ENCODE measurements around the gene C19orf47.

The C19orf47 gene

GRCh38 chr19:40320558-40320935, 27.6 kb downstream of the C19orf47 start:
- no peak for TF ChIP-seq CTCF (IDR thresholded peaks at IDR 0.05; ENCODE audit: borderline replicate concordance, control extremely low read depth, extremely low read depth, insufficient read depth, missing control alignments)
- in situ Hi-C loops (cut with MboI; ENCODE audit: low sequenced_read_pairs, unreplicated experiment), result loop anchor here (25.0 kb wide), 1 partner anchor 292 kb away; the partner anchor contains the start of gene LTBP4
- DNase-seq (ENCODE audit: low spot score), result no peak

DNA sequence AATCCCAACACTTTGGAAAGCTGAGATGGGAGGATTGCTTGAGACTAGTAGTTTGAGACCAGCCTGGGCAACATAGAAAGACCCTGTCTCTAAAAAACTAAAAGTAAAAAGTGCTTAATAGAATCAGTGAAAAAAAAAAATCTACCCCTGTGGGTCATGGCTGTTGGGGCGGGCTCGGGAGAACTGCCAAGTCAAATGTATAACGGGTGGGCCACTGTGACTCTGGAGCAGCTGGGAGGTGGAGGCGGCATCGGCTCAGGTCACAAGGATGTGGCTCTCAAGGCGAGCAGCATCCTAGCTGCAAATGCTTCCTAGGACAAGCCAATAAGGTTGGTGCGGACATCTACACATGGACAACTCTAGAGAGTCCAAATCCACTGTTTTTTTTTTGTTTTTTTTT, 30.9 kb downstream of the C19orf47 start:
- TF ChIP-seq CTCF (IDR thresholded peaks at IDR 0.05; ENCODE audit: borderline replicate concordance, control extremely low read depth, extremely low read depth, insufficient read depth, missing control alignments), result no peak
- DNase-seq (ENCODE audit: low spot score), result no peak
- in situ Hi-C loops (cut with MboI; ENCODE audit: low sequenced_read_pairs, unreplicated experiment), result loop anchor here (25.0 kb wide), 1 partner anchor 295 kb away; the partner anchor contains the start of gene LTBP4

DNA sequence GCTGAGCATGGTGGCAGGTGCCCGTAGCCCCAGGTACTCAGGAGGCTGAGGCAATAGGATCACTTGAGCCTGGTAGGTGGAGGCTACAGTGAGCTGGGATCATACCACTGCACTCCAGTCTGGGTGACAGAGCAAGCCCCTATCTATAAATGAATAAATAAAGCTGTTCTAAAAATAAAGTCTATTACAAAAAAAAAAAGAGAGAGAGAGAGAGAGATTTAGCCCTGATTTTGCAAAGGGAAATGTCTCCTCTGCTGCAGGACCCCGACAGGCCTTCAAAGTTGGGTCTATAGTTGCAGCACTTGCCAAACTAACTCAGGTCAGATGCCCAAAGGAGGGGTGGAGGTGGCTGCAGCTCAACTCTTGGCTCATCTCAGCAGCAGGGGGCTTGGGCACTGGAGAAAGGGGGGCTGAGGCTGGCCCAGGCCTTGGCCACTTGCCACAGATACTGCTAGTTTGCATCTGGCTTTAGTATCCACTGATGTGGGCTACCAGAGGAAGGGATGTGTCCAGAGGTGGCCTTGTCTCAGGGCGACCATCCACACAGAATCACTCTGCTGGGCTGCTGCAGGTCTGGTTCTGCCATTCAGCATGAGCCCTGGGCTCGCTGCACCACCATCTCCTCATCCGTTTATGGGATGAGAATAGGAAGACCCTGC, 32.3 kb downstream of the C19orf47 start:
- DNase-seq (ENCODE audit: low spot score), result no peak
- in situ Hi-C loops (cut with MboI; ENCODE audit: low sequenced_read_pairs, unreplicated experiment), result loop anchor here (25.0 kb wide), 1 partner anchor 296 kb away; the partner anchor contains the start of gene LTBP4
- no peak for TF ChIP-seq CTCF (IDR thresholded peaks at IDR 0.05; ENCODE audit: borderline replicate concordance, control extremely low read depth, extremely low read depth, insufficient read depth, missing control alignments)

DNA sequence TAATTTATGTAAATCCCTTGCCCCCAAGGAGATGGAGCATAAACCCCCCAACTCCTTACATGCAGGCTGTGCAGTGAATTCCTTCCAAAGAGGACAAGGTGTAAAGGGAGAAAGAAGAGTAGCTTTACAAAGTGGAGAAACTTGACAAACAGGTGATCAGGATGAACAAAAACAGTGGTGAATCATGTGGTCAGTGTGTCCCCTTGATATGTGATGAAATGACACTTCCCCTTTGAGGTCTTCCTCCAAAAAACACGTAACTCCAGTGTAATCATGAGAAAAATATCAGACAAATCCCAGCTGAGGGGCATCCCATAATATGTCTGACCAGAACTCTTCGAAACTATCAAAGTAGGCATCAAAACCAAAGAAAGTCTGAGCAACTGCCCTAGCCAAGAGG, 33.5 kb downstream of the C19orf47 start:
- no peak for DNase-seq (ENCODE audit: low spot score)
- in situ Hi-C loops (cut with MboI; ENCODE audit: low sequenced_read_pairs, unreplicated experiment), result loop anchor here (25.0 kb wide), 1 partner anchor 298 kb away; the partner anchor contains the start of gene LTBP4
- TF ChIP-seq CTCF (IDR thresholded peaks at IDR 0.05; ENCODE audit: borderline replicate concordance, control extremely low read depth, extremely low read depth, insufficient read depth, missing control alignments), result no peak

DNA sequence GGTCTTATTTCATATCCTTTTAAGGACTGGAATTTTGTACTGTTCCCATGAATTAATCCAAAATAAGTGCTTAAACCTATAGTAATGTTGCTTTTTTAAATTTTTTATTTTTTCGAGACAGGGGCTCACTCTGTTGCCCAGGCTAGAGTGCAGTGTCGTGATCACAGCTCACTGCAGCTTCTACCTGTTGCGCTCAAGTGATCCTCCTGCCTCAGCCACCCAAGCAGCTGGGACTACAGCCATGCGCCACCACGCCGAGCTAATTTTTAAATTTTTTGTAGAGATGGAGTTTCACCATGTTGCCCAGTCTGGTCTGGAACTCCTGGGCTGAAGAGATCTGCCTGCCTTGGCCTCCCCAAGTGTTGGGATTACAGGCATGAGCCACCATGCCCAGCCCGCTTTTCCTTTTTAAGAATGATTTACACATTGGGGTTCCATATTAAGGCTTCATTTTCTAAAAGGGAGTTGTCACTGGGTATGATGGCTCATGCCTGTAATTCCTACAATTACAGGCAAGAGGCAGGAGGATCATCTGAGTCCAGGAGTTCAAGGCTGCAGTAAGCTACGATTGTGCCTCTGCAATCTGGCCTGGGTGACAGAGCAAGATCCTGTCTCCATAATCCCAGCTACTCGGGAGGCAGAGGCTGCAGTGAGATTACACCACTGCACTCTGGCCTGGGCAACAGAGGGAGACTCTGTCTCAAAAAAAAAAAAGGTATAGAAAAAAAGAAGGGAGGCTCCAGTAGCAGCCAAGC, 34.8 kb downstream of the C19orf47 start:
- no peak for DNase-seq (ENCODE audit: low spot score)
- no peak for TF ChIP-seq CTCF (IDR thresholded peaks at IDR 0.05; ENCODE audit: borderline replicate concordance, control extremely low read depth, extremely low read depth, insufficient read depth, missing control alignments)
- in situ Hi-C loops (cut with MboI; ENCODE audit: low sequenced_read_pairs, unreplicated experiment), result loop anchor here (25.0 kb wide), 1 partner anchor 299 kb away; the partner anchor contains the start of gene LTBP4

GRCh38 chr19:40312533-40312932, 35.7 kb downstream of the C19orf47 start:
- in situ Hi-C loops (cut with MboI; ENCODE audit: low sequenced_read_pairs, unreplicated experiment), result loop anchor here (25.0 kb wide), 1 partner anchor 300 kb away; the partner anchor contains the start of gene LTBP4
- no peak for DNase-seq (ENCODE audit: low spot score)
- no peak for TF ChIP-seq CTCF (IDR thresholded peaks at IDR 0.05; ENCODE audit: borderline replicate concordance, control extremely low read depth, extremely low read depth, insufficient read depth, missing control alignments)
